ENCODE data around the gene ECSIT.
A peak's percentile ranks its signal among the peaks of the same experiment; 100 is the strongest.

Gene ECSIT

GRCh38 chr19:11549386-11549953, 20.5 kb upstream of the ECSIT start:
- no peak for DNase-seq (ENCODE audit: low spot score)

DNA sequence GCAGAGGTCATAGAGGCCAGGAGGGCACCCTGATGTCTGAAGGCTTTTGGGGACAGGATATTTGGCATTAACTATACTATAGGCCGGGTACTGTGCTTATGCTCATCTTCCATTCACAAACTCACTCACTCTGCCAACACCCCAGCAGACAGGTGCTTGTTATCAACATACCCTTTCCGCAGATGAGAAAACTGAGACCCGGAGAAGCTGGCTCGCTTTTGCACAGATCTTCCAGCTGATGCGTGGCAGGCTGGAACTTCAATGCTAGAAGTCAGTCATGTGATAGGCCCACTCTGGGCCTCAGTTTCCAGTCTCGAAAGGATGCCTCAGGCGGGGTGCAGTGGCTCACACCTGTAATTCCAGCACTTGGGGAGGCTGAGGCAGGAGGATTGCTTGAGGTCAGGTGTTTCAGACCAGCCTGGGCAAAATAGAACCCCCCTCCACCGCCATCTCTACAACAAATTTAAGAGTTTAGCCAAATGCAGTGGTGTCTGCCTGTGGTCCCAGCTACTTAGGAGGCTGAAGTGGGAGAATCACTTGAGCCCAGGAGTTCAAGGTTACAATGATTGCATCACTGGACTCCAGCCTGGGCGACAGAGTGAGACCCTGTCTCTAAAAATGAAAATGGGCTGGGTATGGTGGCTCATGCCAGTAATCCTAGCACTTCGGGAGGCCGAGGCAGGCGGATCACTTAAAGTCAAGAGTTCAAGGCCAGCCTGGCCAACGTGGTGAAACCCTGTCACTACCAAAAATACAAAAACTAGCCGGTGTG, 19.2 kb upstream of the ECSIT start:
- no peak for DNase-seq (ENCODE audit: low spot score)

DNA sequence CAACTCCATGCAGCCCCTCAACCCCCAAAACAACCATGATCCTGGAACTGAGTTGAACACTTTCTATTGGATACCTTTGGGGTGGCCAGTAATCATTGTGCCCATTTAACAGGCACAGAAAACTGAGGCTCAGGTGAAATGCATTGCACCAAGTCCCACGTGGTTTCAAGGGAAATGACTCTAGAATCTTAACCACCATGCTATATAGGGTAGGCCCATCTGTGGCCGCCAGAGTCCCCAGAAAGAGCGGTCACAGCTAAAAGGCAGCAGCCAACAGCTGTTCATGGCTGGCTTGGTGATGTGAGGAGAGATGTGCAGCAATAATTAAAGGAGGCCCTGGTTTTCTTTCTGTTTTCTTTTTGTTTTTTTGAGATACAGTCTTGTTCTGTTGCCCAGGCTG, 12.3 kb upstream of the ECSIT start:
- no peak for DNase-seq (ENCODE audit: low spot score)

GRCh38 chr19:11540645-11541044, 11.7 kb upstream of the ECSIT start:
- DNase-seq (ENCODE audit: low spot score), result no peak

- DNase-seq (ENCODE audit: low spot score), result no peak
These were observed 10.8 kb upstream of the ECSIT start for GRCh38 chr19:11539495-11540365.

- DNase-seq (ENCODE audit: low spot score), result no peak
These were observed 9.5 kb upstream of the ECSIT start, which contains the start of gene CNN1 for GRCh38 chr19:11538232-11539036. TSS of gene CNN1 (plus strand) at chr19:11538851. CDS start at chr19:11538928, 77 bp downstream.

GRCh38 chr19:11535792-11536595, 7.1 kb upstream of the ECSIT start:
- DNase-seq (ENCODE audit: low spot score), result peak; percentile 88

GRCh38 chr19:11534948-11535347, 6.0 kb upstream of the ECSIT start:
- DNase-seq (ENCODE audit: low spot score), result no peak

- no peak for DNase-seq (ENCODE audit: low spot score)
These were observed 5.6 kb upstream of the ECSIT start for GRCh38 chr19:11534538-11534937.

DNA sequence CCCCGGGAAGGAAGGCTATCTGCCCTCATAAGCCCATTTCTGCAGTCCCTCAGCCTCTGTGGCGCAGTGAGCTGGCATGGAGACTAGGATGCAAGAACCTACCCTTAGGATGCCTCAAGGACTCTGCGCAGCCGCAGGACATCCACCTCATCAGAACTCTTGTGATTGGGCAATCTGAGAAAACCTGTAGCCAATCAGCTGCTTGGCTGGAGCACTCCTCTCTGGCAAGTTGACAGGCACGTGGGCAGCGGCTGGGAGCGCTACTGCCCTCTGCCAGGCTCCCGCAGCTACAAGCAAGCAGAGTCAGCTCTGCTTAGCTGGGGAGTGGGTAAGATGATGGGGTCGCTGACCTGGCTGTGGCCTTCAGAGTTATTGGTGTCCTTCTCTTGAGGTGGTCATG, 1.5 kb upstream of the ECSIT start:
- DNase-seq (ENCODE audit: low spot score), result peak; percentile 51

- DNase-seq (ENCODE audit: low spot score), result no peak
These were observed 9.8 kb downstream of the ECSIT start for GRCh38 chr19:11519138-11519537.

DNA sequence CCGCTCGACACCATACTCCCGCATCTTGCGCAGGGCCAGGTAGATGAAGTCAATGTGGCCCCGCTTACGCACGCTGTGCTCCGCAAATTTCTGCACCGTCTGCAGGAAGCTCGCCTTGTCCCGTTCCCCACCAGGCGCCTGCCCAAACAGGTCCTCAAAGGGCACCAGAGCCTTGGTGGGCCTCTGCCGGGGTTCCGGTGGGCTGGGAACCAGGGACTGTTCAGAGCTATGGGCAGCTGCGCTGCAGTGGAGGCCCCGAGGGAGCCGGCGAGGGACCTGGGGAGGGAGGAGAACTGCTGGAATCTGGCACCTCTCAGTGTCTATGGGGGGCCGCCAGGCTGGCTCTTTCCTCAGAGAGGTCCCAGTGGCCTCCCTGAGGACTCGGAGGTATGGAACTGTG, 15.0 kb downstream of the ECSIT start:
- no peak for DNase-seq (ENCODE audit: low spot score)

DNA sequence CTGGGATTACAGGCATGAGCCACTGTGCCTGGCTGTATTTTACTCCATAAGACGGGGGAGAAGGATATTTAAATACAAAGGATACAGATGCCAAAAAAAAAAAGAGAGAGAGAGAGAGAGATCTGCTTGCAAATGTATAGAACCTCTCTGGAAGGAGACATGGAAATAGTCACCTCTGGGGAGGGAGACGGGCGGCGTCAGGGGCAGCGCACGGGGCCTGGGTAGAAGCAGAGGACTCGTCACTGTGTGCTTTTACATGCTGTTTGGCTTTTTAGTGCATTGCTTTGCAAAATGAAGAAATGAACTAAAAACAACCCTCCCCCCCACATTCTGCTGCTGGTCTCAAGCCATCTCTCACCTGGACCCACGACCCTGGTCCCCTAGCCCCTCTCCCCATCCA, 18.5 kb downstream of the ECSIT start:
- no peak for DNase-seq (ENCODE audit: low spot score)

DNA sequence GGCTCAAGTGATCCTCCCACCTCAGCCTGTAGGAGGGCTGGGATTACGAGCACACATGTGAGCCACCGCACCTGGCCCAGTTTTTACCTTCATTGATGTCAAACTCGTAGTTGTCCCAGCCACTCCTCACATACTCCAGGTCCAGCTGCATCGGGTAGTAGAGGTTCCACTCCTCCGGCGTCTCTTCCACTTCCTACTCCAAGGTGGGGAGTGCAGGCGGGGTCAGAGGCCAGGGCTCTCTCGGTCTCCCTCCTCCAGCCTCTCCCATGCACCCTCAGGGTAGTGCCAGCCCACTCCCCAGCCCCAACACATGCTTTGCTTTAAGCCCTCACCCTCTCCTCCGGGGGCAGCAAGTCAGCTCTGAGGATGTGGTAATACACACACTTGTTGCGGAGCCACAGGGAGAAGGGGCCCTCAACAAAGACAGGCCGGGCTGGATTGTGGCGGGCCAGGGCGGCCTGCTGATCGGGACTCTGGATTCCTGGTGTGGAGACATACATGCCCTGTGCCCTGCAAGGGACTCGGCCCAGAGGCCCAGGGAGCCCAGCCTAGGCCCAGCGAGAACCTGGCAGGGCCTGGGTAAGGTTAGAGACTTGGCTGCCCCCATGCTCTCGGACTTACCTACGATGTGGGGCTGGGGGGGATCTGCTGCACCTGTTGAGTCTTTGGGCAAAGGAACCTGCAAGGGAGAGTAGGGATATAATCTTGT, 21.4 kb downstream of the ECSIT start:
- DNase-seq (ENCODE audit: low spot score), result no peak

DNA sequence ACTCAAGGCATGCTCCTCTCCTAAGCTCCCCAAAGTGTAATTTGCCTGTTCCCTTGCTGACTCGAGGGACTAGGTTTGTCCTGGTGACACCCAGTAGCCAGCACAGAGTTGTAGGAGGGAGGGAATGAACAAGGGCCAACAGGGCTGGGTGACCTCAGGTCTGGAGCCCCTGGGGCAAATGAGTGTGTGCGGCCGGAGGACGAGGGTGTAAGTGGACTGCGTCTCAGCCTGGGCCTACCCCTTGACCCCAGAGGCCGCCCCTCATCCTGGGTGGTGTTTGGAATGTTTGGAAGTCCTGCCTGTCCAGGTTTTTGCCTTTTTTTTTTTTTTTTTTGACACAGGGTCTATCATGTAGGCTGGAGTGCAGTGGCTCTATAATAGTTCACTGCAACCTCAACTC, 22.0 kb downstream of the ECSIT start:
- DNase-seq (ENCODE audit: low spot score), result no peak

DNA sequence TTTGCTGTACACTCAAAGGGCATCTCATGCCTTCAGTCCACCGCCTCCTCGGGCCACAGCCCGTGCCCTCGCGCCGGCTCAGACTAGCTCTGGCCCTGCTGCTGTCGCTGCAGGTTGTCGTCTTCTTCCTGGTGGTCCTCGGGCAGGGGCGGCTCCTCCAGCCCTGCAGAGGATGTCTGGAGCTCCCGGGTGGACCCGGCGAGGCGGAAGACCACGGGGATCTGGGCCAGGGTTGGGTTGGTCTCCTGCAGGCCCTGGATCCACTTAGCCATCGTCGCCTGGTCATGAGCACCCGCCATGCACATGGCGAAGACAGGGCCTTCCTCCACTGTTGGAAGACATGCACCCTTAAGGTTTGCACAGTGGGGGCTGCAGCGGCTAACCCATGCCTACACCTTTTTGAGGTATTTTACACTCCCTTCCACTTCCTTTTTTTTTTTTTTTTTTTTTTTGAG, 22.8 kb downstream of the ECSIT start:
- DNase-seq (ENCODE audit: low spot score), result no peak

DNA sequence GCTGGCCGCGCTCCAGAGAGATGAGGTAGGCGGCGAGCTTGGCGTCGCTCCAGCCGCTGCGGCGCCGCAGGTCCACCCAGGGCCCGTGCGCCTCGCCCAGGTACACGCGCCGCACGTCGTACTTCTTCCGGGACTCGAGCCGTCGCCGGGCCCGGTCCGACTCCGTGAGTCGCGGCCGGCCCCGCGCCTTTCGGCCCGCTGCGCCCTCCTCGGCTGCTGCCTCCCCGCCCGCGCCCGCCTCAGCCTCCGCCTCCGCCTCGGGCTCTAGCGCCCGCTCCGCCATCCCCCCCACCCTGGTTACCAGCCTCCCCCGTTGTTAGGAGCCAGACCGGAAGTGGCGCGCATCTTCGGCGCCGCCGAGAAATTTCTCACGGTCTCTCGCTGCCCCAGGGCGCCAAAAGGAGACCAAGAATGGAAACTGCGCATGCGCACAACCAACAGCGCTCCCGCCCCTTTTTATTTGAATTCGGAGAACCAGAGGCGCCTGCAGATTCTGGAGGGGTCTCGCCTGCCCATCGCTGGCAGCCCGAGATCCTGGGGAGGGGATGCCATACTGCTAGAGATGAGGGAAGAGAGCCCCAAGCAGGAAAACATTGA, 23.3 kb downstream of the ECSIT start, which contains the start of gene ZNF653:
TSS of gene ZNF653 (minus strand) at position 336 of the 597 bp plus-strand sequence. CDS start at position 283, 53 bp downstream.
- DNase-seq (ENCODE audit: low spot score), result peak; percentile 96

DNA sequence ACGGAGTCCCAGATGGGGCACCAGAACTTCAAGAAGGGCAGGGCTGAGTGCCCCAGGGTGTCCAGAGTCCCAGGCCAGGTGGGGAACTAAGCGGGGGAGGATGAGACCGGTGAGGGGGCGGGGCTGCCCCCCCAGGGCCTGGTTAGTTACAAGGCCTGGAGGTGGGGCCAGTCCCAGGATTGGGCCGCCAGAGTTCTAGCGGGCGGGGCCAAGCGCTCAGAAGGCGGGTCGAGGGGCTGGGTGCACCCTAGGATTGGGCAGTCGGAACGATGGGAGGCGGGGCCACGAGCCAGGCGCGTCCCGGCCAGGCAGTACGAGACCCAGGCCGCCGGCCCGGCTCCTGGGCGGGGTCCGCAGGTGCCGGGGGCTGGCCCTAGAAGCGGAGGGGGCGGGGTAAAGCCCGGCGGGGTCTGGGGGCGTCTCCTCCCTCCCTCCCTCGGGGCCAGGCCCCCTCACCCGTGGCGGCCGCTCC, 23.9 kb downstream of the ECSIT start:
- peak; percentile 98 for DNase-seq (ENCODE audit: low spot score)

DNA sequence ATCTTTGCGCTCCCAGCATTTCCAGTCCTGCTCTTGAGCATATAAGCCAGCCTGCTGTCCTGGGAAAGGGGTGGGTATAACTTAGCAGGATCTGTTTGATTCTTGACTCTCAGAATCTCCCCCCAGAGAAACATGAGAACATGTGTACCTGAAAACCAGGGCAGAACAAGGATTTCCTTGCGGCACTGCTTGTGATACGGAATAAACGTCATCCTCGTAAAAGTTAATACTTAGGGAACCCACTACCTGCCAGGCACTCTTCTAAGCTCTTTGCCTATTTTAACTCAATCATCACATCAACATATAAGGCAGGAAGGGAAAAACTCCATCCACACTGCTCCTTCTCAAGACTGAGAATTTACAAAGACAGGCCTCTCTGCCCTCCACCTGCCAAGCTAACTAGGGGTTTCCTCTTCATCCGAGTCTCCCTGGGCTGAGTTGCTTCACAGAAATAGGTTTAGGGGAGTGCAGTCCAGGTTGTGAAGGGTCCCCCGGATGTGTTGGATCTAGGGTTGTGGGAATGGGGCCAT, 24.4 kb downstream of the ECSIT start:
- no peak for DNase-seq (ENCODE audit: low spot score)
